Measurements from ENCODE around the gene PCDHGB4.
"Not testable (repeated sequence)": the region's sequence is repeated elsewhere in the genome, so short reads cannot be mapped to it uniquely, and the experiment has no call there.

- not testable (repeated sequence) for TF ChIP-seq CTCF, POLR2A (IDR thresholded peaks at IDR 0.05)
Observed at GRCh38 chr5:141432726-141433125, 45.2 kb downstream of the PCDHGB4 start.

Measured in esophagus squamous epithelium (tissue), 4 donors.